ENCODE measurements around the gene MAML2.

Gene MAML2

DNA sequence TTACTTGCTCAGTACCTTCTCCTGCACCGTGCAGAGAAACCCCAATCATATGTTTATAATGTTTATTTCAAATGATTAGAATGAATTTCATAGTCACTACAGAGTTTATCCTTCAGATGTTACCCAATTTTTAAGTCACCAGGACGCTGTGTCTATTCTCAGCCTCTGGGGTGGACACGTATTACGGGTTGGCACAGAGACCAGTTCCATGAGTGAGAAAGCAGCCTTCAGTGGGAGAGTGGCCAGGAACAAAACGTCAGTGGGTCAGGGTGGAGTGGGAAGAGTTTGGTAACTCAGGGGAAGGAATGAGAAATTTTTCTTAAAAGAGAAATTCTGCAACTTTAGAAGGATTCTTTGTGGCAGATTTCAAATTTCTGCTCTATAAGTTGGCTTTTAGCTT, 342.0 kb downstream of the MAML2 start:
- no peaks in the 10 kb centered on the region for H3K36me3 ChIP-seq (ENCODE audit: control insufficient read depth, insufficient read depth, low read length)
- H3K9me3 ChIP-seq (ENCODE audit: control insufficient read depth, insufficient read depth, low read length): no peaks in the 10 kb centered on the region
- no peak overlapping the region for H3K27ac ChIP-seq (ENCODE audit: low read depth, low read length)
- H3K27me3 ChIP-seq (ENCODE audit: control insufficient read depth, insufficient read depth, low read length): no peaks in the 10 kb centered on the region
- H3K9ac ChIP-seq (ENCODE audit: low read depth, low read length): no peak overlapping the region
- no peak overlapping the region for H3K4me3 ChIP-seq (ENCODE audit: low read depth, low read length)
- H3K4me1 ChIP-seq (ENCODE audit: control insufficient read depth, insufficient read depth, low read length): peaks cover 10% of the 10 kb centered on the region

DNA sequence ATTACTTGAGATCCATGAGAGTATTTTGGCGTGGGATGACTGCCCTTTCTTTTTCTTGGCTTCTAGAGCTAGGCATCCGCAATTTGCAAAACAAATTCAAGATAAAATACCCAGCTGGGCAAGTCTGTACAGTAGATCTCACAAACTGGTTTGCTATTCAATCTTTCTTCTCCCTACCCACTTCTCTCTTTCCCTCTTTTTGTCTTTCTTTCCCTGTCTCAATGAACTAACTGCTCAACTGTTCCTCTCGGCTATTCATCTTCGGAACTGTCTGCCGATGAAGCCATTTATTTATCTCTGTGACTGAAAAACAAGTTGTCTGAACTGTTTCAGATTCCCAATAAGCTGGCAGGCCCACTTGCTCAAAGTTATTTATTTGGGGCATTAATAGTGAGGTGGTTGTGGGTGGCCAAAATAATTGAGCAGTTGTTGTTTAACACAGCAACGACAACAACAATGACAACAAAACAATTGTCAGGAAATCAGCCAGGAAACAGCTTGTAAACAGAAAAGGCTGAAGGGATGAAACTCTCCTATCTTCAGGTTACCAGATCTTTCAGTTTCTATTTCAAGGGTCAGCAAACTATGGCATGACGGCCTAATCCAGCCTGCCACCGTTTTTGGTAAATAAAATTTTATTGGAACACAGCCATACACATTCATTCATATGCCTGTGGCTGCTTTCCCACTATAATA, 343.1 kb downstream of the MAML2 start:
- Histone ChIP-seq H3K4me3 (ENCODE audit: low read depth, low read length) (no peak overlapping the region), H3K27me3 (ENCODE audit: control insufficient read depth, insufficient read depth, low read length) (no peaks in the 10 kb centered on the region), H3K27ac (ENCODE audit: low read depth, low read length) (no peak overlapping the region), H3K9me3 (ENCODE audit: control insufficient read depth, insufficient read depth, low read length) (no peaks in the 10 kb centered on the region), H3K36me3 (ENCODE audit: control insufficient read depth, insufficient read depth, low read length) (no peaks in the 10 kb centered on the region), H3K4me1 (ENCODE audit: control insufficient read depth, insufficient read depth, low read length) (peaks cover 10% of the 10 kb centered on the region), H3K9ac (ENCODE audit: low read depth, low read length) (no peak overlapping the region; the same call in 1 of the 2 replicates)

DNA sequence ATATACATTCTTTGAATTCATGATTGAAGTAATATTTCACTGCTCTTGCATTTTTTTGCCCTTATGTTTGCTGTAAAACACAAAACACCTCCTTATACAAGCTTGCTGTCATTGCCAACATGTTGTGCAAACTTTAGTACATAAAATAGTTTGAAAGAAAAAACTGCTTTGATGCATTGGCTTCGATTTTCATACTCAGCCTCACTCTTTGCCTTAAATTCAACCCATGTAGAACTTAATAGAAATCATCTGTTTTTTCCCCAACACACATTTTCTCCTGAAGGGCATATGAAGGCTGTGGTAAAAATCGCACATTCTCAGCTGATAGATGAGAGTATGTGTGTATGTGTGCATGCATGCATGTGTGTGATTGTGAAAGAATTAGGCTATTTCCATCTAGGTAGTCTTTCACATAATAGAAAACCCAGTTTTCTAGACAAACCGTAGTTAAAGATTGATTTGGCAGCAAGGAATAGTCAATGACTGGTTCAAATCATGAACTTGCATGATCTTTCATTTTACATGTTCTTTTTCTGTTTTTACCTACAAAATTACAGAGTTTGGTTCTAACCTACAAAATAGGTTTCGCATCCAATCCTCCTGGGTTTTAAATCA, 346.3 kb downstream of the MAML2 start:
- no peak overlapping the region for H3K4me3 ChIP-seq (ENCODE audit: low read depth, low read length)
- no peaks in the 10 kb centered on the region for H3K9me3 ChIP-seq (ENCODE audit: control insufficient read depth, insufficient read depth, low read length)
- H3K27ac ChIP-seq (ENCODE audit: low read depth, low read length): no peak overlapping the region
- H3K27me3 ChIP-seq (ENCODE audit: control insufficient read depth, insufficient read depth, low read length): no peaks in the 10 kb centered on the region
- H3K9ac ChIP-seq (ENCODE audit: low read depth, low read length): no peak overlapping the region
- H3K4me1 ChIP-seq (ENCODE audit: control insufficient read depth, insufficient read depth, low read length): peaks cover 24% of the 10 kb centered on the region
- H3K36me3 ChIP-seq (ENCODE audit: control insufficient read depth, insufficient read depth, low read length): no peaks in the 10 kb centered on the region

DNA sequence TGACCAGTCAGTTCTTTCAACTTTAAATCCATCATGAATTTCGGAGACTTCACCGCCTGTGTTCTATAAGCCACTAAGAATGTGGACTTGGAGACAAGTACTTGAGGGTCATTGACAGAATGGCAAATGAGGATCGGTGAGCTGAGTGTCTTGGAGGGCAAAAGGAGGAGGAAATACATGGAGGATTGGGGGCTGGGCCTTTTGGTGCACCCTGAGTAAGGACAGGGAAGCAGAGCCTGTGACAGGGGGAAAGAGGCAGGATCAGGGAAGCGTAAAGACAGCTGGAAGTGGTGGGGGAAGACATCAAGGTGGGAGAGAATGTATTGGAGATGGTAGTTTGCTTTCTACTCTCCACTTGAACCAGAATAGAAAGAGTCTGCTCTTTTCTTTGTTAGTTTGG, 348.7 kb downstream of the MAML2 start:
- no peak overlapping the region for H3K4me3 ChIP-seq (ENCODE audit: low read depth, low read length)
- H3K4me1 ChIP-seq (ENCODE audit: control insufficient read depth, insufficient read depth, low read length): peaks cover 37% of the 10 kb centered on the region
- H3K9me3 ChIP-seq (ENCODE audit: control insufficient read depth, insufficient read depth, low read length): no peaks in the 10 kb centered on the region
- no peaks in the 10 kb centered on the region for H3K27me3 ChIP-seq (ENCODE audit: control insufficient read depth, insufficient read depth, low read length)
- no peak overlapping the region for H3K27ac ChIP-seq (ENCODE audit: low read depth, low read length)
- no peaks in the 10 kb centered on the region for H3K36me3 ChIP-seq (ENCODE audit: control insufficient read depth, insufficient read depth, low read length)
- no peak overlapping the region for H3K9ac ChIP-seq (ENCODE audit: low read depth, low read length)

DNA sequence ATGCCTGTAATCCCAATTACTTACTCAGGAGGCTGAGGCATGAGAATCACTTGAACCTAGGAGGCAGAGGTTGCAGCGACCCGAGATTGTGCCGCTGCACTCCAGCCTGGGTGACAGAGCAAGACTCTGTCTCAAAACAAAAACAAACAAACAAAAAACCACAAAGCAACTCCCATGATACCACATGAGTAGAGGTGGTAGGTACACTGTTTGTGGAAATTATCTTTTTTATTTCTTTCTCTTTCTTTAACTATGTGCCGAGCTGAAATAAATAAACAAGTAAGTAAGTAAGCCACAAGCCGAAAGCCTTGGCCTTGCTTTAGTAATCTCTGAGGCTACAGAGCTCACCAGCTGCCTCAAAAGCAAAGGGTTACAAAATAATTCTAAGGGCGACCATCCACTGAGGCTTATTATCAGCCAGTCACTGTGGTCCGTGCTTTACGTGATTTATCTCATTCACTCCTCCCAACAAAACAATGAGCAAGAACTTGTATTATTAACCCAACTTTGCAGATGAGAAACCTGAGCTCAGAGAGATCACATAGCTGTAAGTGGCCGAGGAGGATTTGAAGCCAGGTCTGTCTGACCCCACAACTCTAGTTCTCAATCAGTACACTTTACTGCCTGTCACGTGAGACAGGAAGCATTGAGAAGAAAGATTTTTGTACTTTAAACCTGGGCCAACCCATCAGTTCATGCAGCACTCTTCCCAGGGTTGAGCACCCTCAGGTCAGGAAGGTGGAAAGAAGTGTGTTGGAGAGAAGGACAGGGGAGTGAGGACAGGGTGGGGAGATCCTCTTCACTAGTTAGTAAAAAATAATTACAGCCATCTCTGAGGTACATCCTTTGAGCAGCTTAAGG, 349.3 kb downstream of the MAML2 start:
- H3K4me3 ChIP-seq (ENCODE audit: low read depth, low read length): no peak overlapping the region
- H3K9me3 ChIP-seq (ENCODE audit: control insufficient read depth, insufficient read depth, low read length): no peaks in the 10 kb centered on the region
- no peaks in the 10 kb centered on the region for H3K36me3 ChIP-seq (ENCODE audit: control insufficient read depth, insufficient read depth, low read length)
- peaks cover 41% of the 10 kb centered on the region for H3K4me1 ChIP-seq (ENCODE audit: control insufficient read depth, insufficient read depth, low read length)
- H3K9ac ChIP-seq (ENCODE audit: low read depth, low read length): no peak overlapping the region
- no peak overlapping the region for H3K27ac ChIP-seq (ENCODE audit: low read depth, low read length)
- H3K27me3 ChIP-seq (ENCODE audit: control insufficient read depth, insufficient read depth, low read length): no peaks in the 10 kb centered on the region

DNA sequence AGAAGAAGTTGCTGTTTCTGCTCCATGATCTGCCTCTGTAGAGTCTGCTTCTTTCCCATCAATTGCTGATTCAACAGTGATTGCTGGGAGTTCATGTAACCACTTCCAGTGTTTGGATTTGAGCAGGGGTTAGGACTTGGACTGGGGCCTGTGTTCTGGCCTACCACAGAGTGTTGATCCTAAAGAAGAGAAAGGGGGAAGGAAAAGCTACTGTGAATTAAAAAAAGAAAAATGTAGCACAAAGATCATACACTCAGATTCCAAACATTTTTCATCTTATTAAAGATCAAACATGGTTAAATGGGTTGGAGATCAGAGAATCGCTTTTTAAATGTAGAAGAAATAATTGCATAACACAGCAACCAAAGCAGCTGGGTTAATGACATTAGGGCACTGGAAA, 351.4 kb downstream of the MAML2 start:
- Histone ChIP-seq H3K4me1 (ENCODE audit: control insufficient read depth, insufficient read depth, low read length) (peaks cover 41% of the 10 kb centered on the region), H3K36me3 (ENCODE audit: control insufficient read depth, insufficient read depth, low read length) (no peaks in the 10 kb centered on the region), H3K27ac (ENCODE audit: low read depth, low read length) (no peak overlapping the region), H3K9ac (ENCODE audit: low read depth, low read length) (no peak overlapping the region), H3K9me3 (ENCODE audit: control insufficient read depth, insufficient read depth, low read length) (no peaks in the 10 kb centered on the region), H3K27me3 (ENCODE audit: control insufficient read depth, insufficient read depth, low read length) (no peaks in the 10 kb centered on the region), H3K4me3 (ENCODE audit: low read depth, low read length) (no peak overlapping the region)

DNA sequence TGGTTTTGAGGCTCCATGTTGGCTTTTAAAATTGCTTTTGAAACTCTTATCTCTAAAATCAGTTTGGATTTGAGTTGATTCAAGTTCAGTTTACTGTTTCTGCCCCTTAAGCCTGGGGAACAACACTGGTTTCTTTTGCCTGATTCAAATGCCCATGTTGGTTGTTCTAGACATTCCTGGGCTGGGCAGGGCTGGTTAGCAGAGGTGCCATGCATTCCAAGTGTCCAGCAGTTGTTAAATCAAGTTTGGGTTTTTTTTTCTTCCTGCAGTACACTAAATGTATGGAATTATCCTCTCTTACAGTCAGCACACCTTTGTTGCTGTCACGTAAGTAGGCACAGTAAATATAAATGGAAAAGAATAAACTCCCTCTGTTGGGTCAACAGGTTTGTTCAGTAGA, 351.9 kb downstream of the MAML2 start:
- H3K4me1 ChIP-seq (ENCODE audit: control insufficient read depth, insufficient read depth, low read length): peaks cover 41% of the 10 kb centered on the region
- H3K9me3 ChIP-seq (ENCODE audit: control insufficient read depth, insufficient read depth, low read length): no peaks in the 10 kb centered on the region
- H3K9ac ChIP-seq (ENCODE audit: low read depth, low read length): no peak overlapping the region
- no peak overlapping the region for H3K27ac ChIP-seq (ENCODE audit: low read depth, low read length)
- no peaks in the 10 kb centered on the region for H3K36me3 ChIP-seq (ENCODE audit: control insufficient read depth, insufficient read depth, low read length)
- H3K27me3 ChIP-seq (ENCODE audit: control insufficient read depth, insufficient read depth, low read length): no peaks in the 10 kb centered on the region
- H3K4me3 ChIP-seq (ENCODE audit: low read depth, low read length): no peak overlapping the region

DNA sequence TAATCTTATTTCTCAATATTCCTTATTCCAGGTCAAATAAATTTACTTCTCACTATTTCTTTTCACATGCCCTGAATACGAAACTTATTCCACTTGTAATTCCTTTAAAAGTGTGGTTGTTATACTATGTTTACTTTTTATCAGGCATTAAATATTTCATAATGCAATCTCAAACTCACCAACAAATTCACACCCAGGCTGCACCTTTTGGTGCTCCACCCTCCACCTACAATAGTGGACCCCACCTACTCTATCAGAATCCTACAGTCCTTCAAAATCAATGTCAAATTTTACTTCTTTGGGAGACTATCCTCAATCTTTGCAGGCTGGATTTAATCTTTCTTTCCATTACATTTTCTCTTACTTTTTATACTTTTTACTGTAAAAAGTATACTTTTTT, 353.2 kb downstream of the MAML2 start:
- no peaks in the 10 kb centered on the region for H3K9me3 ChIP-seq (ENCODE audit: control insufficient read depth, insufficient read depth, low read length)
- no peaks in the 10 kb centered on the region for H3K27me3 ChIP-seq (ENCODE audit: control insufficient read depth, insufficient read depth, low read length)
- no peak overlapping the region for H3K27ac ChIP-seq (ENCODE audit: low read depth, low read length)
- H3K36me3 ChIP-seq (ENCODE audit: control insufficient read depth, insufficient read depth, low read length): no peaks in the 10 kb centered on the region
- H3K4me1 ChIP-seq (ENCODE audit: control insufficient read depth, insufficient read depth, low read length): peaks cover 46% of the 10 kb centered on the region
- H3K9ac ChIP-seq (ENCODE audit: low read depth, low read length): no peak overlapping the region
- H3K4me3 ChIP-seq (ENCODE audit: low read depth, low read length): no peak overlapping the region

DNA sequence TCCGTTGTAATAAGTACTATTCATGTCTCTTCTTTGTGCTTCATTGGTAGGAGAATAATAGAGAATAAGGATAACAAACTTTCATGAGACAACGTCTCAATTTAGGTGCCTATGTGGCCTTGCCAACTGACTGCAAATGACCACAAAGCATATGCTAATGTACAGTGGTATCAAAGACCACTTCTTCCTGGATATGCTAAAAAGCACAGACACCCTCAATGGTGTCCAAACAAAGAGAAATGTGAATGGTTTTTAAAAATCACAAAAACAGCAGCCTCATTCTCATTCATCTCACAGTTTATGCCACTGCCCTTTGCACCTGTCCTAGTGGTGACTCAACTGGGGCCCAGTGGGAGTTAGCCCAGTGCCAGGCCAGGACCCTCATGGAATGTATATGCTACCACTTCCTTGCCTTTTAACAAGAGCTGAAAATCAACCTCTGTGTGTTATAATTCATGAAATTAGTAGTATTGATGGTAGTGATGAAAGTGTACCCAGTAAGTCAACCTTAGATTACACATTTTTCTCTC, 353.9 kb downstream of the MAML2 start:
- Histone ChIP-seq H3K9ac (ENCODE audit: low read depth, low read length) (no peak overlapping the region), H3K27me3 (ENCODE audit: control insufficient read depth, insufficient read depth, low read length) (no peaks in the 10 kb centered on the region), H3K27ac (ENCODE audit: low read depth, low read length) (no peak overlapping the region), H3K4me3 (ENCODE audit: low read depth, low read length) (no peak overlapping the region), H3K36me3 (ENCODE audit: control insufficient read depth, insufficient read depth, low read length) (no peaks in the 10 kb centered on the region), H3K4me1 (ENCODE audit: control insufficient read depth, insufficient read depth, low read length) (peaks cover 44% of the 10 kb centered on the region), H3K9me3 (ENCODE audit: control insufficient read depth, insufficient read depth, low read length) (no peaks in the 10 kb centered on the region)

DNA sequence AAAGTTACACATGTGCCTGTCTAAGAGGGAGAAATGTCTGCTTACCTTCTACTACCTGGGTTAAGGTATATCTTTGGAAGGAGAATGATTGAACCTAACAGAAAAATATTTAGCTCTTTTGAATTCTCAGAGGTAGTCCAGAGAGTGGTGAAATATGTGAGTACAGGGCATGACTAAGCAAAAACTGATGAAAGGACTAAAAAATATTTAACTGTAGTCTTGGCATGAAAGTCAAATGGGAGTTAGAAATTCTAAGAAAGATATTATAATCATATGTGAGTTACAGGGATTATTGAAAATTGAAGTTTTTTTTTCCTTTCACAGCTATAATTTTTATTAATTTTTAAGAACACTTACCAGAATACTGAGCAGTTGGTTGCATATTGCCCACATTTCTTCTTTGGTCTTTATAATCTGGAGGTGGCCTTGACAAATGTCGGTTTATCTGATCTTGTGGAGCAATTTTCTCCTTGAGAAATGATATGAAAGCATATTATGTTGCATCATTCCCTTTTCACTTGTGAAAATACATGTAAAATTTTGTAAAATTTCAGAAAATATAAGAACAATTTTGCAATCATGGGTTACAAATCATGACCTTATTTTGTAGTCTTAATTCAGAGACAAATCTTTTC, 357.7 kb downstream of the MAML2 start:
- Histone ChIP-seq H3K9me3 (ENCODE audit: control insufficient read depth, insufficient read depth, low read length) (no peaks in the 10 kb centered on the region), H3K4me3 (ENCODE audit: low read depth, low read length) (no peak overlapping the region), H3K27ac (ENCODE audit: low read depth, low read length) (no peak overlapping the region), H3K4me1 (ENCODE audit: control insufficient read depth, insufficient read depth, low read length) (peaks cover 18% of the 10 kb centered on the region), H3K9ac (ENCODE audit: low read depth, low read length) (no peak overlapping the region), H3K27me3 (ENCODE audit: control insufficient read depth, insufficient read depth, low read length) (no peaks in the 10 kb centered on the region), H3K36me3 (ENCODE audit: control insufficient read depth, insufficient read depth, low read length) (no peaks in the 10 kb centered on the region)

Data from HUES48 (cell line).